ENCODE data around the gene TCAP. TPM values are rescaled to one million over a fixed set of nuclear protein-coding genes. Genes with fewer than 3 reads are reported as not detected.

Gene TCAP
- polyA plus RNA-seq, 1 donor (not counting 4 experiments of a cell fraction or from before 2014, with no cell fraction given) = 0.20 TPM

DNA sequence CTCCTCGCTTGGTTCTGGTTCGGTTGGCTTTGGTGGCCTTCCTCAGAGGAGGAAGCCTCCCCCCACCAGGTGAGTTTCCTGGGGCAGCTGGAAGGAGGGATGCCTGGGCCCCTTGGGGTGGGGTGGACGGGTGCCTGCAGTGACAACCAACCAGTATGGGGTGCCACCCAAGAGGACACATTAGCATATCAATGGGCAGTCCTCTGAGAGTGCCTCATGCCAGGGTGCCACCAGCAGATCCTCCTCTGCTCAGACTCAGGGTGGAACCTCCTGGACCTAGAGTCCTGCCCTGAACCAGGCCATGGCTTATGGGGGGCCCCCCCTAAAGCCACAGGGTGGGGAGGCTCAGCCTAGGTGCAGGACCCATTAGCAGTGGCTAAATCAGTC lies 35.7 kb upstream of the TCAP start:
- dilution Hi-C loops (cut with MboI; ENCODE audit: extremely low pct_ligation_motif_present, low sequenced_read_pairs) = no loop called here
- H3K4me3 ChIP-seq (ENCODE audit: control insufficient read depth in 2 of 3, extremely low read depth in 1 of 3, insufficient read depth in 2 of 3, low read depth in 1 of 3, low read length in 3 of 3) = no peak overlapping the region
- DNase-seq (ENCODE audit: low read depth, low spot score) = no peak

DNA sequence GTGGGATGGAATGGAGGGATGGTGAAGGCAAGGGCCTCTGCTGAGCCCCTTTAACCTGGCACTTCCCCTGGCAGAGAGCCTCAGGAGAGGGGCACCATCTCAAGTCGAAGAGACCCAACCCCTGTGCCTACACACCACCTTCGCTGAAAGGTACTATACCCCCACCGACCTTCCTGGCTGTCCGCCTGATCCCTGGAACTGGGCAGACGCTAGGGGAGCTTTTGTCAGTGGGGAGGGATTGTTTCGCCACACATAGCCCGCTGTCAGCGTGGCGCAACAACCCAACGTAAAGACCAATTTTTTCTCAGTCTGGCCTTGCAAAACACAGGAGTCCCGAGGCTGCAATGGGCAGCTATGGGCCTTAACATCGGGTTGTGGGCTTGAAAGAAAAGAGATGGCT lies 35.3 kb upstream of the TCAP start:
- no peak overlapping the region for H3K4me3 ChIP-seq (ENCODE audit: control insufficient read depth in 2 of 3, extremely low read depth in 1 of 3, insufficient read depth in 2 of 3, low read depth in 1 of 3, low read length in 3 of 3)
- no peak overlapping the region for H3K9ac ChIP-seq (ENCODE audit: control insufficient read depth, extremely low read depth, insufficient read depth, low read length)
- no peak for FAIRE-seq
- dilution Hi-C loops (cut with MboI; ENCODE audit: extremely low pct_ligation_motif_present, low sequenced_read_pairs) = no loop called here
- no peaks in the 10 kb centered on the region for H3K36me3 ChIP-seq (ENCODE audit: control insufficient read depth in 2 of 2, extremely low read depth in 1 of 2, insufficient read depth in 2 of 2, low read length in 2 of 2)
- TF ChIP-seq CTCF (optimal IDR thresholded peaks at IDR 0.05 in 1 of 3, IDR thresholded peaks at IDR 0.05 in 1 of 3, conservative IDR thresholded peaks at IDR 0.05 in 1 of 3; ENCODE audit: extremely low read depth in 1 of 3, insufficient read depth in 2 of 3, low read length in 3 of 3) (no peak), EZH2 (IDR thresholded peaks at IDR 0.05; ENCODE audit: low read length) (no peak)
- no peaks in the 10 kb centered on the region for H3K9me1 ChIP-seq (ENCODE audit: control insufficient read depth, extremely low read depth, insufficient read depth, low read length)
- no peak overlapping the region for H3K4me2 ChIP-seq (ENCODE audit: control insufficient read depth, extremely low read depth, insufficient read depth, low read depth, low read length)
- DNase-seq (ENCODE audit: low read depth, low spot score) = no peak
- no peaks in the 10 kb centered on the region for H3K79me2 ChIP-seq (ENCODE audit: control insufficient read depth, insufficient read depth, low read length)
- no peaks in the 10 kb centered on the region for H4K20me1 ChIP-seq (ENCODE audit: control insufficient read depth, extremely low read depth, insufficient read depth, low read length)
- H3K27me3 ChIP-seq (ENCODE audit: control insufficient read depth, extremely low read depth, insufficient read depth, low read length) = peaks cover 35% of the 10 kb centered on the region
- no peaks in the 10 kb centered on the region for H3K9me3 ChIP-seq (ENCODE audit: control insufficient read depth, low read depth, low read length)
- H3K4me1 ChIP-seq (ENCODE audit: control insufficient read depth, extremely low read depth, insufficient read depth, low read length) = peaks cover 30% of the 10 kb centered on the region
- no peak overlapping the region for H3K27ac ChIP-seq (ENCODE audit: control insufficient read depth, insufficient read depth, low read length)
- no peak overlapping the region for H2AFZ ChIP-seq (ENCODE audit: control insufficient read depth, low read length)

More for the DNA sequence above, 35.7 kb upstream of the TCAP start:
- H3K27ac ChIP-seq (ENCODE audit: control insufficient read depth, insufficient read depth, low read length) = no peak overlapping the region
- H3K9ac ChIP-seq (ENCODE audit: control insufficient read depth, extremely low read depth, insufficient read depth, low read length) = no peak overlapping the region
- FAIRE-seq = no peak
- H3K27me3 ChIP-seq (ENCODE audit: control insufficient read depth, extremely low read depth, insufficient read depth, low read length) = peaks cover 39% of the 10 kb centered on the region
- H3K36me3 ChIP-seq (ENCODE audit: control insufficient read depth in 2 of 2, extremely low read depth in 1 of 2, insufficient read depth in 2 of 2, low read length in 2 of 2) = no peaks in the 10 kb centered on the region
- TF ChIP-seq EZH2 (IDR thresholded peaks at IDR 0.05; ENCODE audit: low read length) = no peak
- no peak for TF ChIP-seq CTCF (optimal IDR thresholded peaks at IDR 0.05 in 1 of 3, IDR thresholded peaks at IDR 0.05 in 1 of 3, conservative IDR thresholded peaks at IDR 0.05 in 1 of 3; ENCODE audit: extremely low read depth in 1 of 3, insufficient read depth in 2 of 3, low read length in 3 of 3)
- no peaks in the 10 kb centered on the region for H4K20me1 ChIP-seq (ENCODE audit: control insufficient read depth, extremely low read depth, insufficient read depth, low read length)
- H2AFZ ChIP-seq (ENCODE audit: control insufficient read depth, low read length) = no peak overlapping the region
- H3K4me2 ChIP-seq (ENCODE audit: control insufficient read depth, extremely low read depth, insufficient read depth, low read depth, low read length) = no peak overlapping the region
- H3K9me1 ChIP-seq (ENCODE audit: control insufficient read depth, extremely low read depth, insufficient read depth, low read length) = no peaks in the 10 kb centered on the region
- H3K79me2 ChIP-seq (ENCODE audit: control insufficient read depth, insufficient read depth, low read length) = no peaks in the 10 kb centered on the region
- peaks cover 30% of the 10 kb centered on the region for H3K4me1 ChIP-seq (ENCODE audit: control insufficient read depth, extremely low read depth, insufficient read depth, low read length)
- H3K9me3 ChIP-seq (ENCODE audit: control insufficient read depth, low read depth, low read length) = no peaks in the 10 kb centered on the region

Data from keratinocyte (primary cell).